ENCODE data around the gene NRG2. TPM values are rescaled to one million over a fixed set of nuclear protein-coding genes. Genes with fewer than 3 reads are reported as not detected.

Gene NRG2
- total RNA-seq, 3 donors from 2014 or later (not counting 1 experiment from before 2014, with no cell fraction given), result 0.21 to 0.50 (median 0.40) TPM

DNA sequence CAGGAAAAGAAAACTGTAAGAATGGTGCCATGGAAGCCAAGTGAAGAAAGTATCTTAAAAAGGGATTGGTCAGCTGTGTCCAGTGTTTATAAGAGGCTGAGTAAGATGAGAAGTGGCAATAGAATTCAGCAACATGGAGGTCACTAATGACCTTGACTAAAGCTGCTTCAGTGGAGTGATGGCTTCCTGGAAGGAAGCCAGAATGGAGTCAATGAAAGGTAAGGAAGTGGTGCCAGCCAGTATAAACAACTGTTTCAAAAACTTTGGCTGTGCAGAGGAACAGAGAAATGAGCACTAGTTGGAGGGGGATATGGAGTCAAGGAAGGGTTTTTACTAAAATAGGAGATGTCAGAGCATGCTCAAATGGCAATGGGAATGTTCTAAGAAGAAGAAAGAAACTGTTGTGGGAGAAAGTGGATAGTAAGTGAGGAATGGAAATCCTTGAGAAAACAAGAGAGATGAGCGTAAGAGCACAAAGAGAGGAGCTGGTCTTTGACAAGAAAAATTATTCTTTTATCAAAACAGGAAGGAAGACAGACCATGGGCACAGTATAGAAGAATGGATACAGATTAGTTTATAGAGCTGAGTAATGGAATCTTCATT is 11.1 kb upstream of the NRG2 start:
- Histone ChIP-seq H3K27me3 (ENCODE audit: control insufficient read depth, insufficient read depth, low read length) (peaks cover 6% of the 10 kb centered on the region), H3K27ac (ENCODE audit: low read length) (no peak overlapping the region)

DNA sequence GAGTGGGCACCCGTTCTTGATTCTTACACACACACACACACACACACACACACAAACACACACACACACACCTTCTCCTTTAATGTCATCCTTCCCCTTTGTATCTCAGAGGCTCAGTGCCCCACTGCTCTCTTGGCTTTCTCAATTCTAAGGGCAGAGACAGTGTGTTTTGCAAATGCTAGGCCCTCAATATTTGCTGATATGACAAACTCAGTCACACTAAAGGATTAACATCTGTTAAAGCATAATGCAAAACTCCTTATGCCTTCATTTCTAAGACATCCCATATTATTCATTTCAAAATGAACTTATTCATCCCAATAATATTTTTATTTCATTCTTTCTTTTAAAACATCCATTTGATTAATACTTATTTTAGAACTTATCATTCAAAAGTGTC is 8.9 kb upstream of the NRG2 start:
- Mint-ChIP-seq H3K36me3 (no peaks in the 10 kb centered on the region), H3K4me1 (no peaks in the 10 kb centered on the region), H3K9me3 (no peaks in the 10 kb centered on the region), H3K4me3 (no peak overlapping the region), H3K27me3 (ENCODE audit: low read depth in 2 of 2) (peaks cover 8 to 18% of the 10 kb centered on the region in 2 donors), H3K27ac (no peak overlapping the region)
- Histone ChIP-seq H3K4me1 (ENCODE audit: control insufficient read depth, insufficient read depth, low read length) (no peaks in the 10 kb centered on the region), H3K4me3 (ENCODE audit: low read length) (no peak overlapping the region), H3K27ac (ENCODE audit: low read length) (no peak overlapping the region), H3K9me3 (ENCODE audit: control insufficient read depth, insufficient read depth, low read length) (no peaks in the 10 kb centered on the region), H3K27me3 (ENCODE audit: control insufficient read depth, insufficient read depth, low read length) (peaks cover 2% of the 10 kb centered on the region), H3K36me3 (ENCODE audit: control insufficient read depth, insufficient read depth, low read length) (no peaks in the 10 kb centered on the region)
- 40% methylated on average over 1 of the region's 1 CpG for WGBS (ENCODE audit: insufficient coverage)
- intact Hi-C loops (cut with micrococcal nuclease), result no loop called here
- DNase-seq, result no peak
- ATAC-seq, result no peak
- TF ChIP-seq, protein P1, sequence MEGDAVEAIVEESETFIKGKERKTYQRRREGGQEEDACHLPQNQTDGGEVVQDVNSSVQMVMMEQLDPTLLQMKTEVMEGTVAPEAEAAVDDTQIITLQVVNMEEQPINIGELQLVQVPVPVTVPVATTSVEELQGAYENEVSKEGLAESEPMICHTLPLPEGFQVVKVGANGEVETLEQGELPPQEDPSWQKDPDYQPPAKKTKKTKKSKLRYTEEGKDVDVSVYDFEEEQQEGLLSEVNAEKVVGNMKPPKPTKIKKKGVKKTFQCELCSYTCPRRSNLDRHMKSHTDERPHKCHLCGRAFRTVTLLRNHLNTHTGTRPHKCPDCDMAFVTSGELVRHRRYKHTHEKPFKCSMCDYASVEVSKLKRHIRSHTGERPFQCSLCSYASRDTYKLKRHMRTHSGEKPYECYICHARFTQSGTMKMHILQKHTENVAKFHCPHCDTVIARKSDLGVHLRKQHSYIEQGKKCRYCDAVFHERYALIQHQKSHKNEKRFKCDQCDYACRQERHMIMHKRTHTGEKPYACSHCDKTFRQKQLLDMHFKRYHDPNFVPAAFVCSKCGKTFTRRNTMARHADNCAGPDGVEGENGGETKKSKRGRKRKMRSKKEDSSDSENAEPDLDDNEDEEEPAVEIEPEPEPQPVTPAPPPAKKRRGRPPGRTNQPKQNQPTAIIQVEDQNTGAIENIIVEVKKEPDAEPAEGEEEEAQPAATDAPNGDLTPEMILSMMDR (IDR thresholded peaks at IDR 0.05), result no peak

More for the DNA sequence above, 11.1 kb upstream of the NRG2 start:
- H3K4me1 Mint-ChIP-seq, result no peaks in the 10 kb centered on the region
- no peaks in the 10 kb centered on the region for H3K36me3 Mint-ChIP-seq
- intact Hi-C loops (cut with micrococcal nuclease), result no loop called here
- ATAC-seq, result no peak
- no peak for DNase-seq
- TF ChIP-seq, protein P1 (IDR thresholded peaks at IDR 0.05), result no peak
- no CpG with 5 or more reads among the region's 1 CpG for WGBS (ENCODE audit: insufficient coverage)
- no peaks in the 10 kb centered on the region for H3K9me3 Mint-ChIP-seq
- no peak overlapping the region for H3K27ac Mint-ChIP-seq
- Histone ChIP-seq H3K9me3 (ENCODE audit: control insufficient read depth, insufficient read depth, low read length) (no peaks in the 10 kb centered on the region), H3K4me1 (ENCODE audit: control insufficient read depth, insufficient read depth, low read length) (no peaks in the 10 kb centered on the region), H3K4me3 (ENCODE audit: low read length) (no peak overlapping the region), H3K36me3 (ENCODE audit: control insufficient read depth, insufficient read depth, low read length) (no peaks in the 10 kb centered on the region)
- peaks cover under 1 to 6% of the 10 kb centered on the region in 2 donors for H3K27me3 Mint-ChIP-seq (ENCODE audit: low read depth in 2 of 2)
- no peak overlapping the region for H3K4me3 Mint-ChIP-seq

GRCh38 chr5:140049713-140050112 is 6.6 kb upstream of the NRG2 start:
- TF ChIP-seq, protein P1 (IDR thresholded peaks at IDR 0.05), result no peak
- Histone ChIP-seq H3K27me3 (ENCODE audit: control insufficient read depth, insufficient read depth, low read length) (peaks cover 12% of the 10 kb centered on the region), H3K36me3 (ENCODE audit: control insufficient read depth, insufficient read depth, low read length) (no peaks in the 10 kb centered on the region), H3K4me1 (ENCODE audit: control insufficient read depth, insufficient read depth, low read length) (no peaks in the 10 kb centered on the region), H3K4me3 (ENCODE audit: low read length) (no peak overlapping the region), H3K27ac (ENCODE audit: low read length) (no peak overlapping the region), H3K9me3 (ENCODE audit: control insufficient read depth, insufficient read depth, low read length) (no peaks in the 10 kb centered on the region)
- intact Hi-C loops (cut with micrococcal nuclease), result no loop called here
- Mint-ChIP-seq H3K27me3 (ENCODE audit: low read depth in 2 of 2) (peaks cover 19 to 22% of the 10 kb centered on the region in 2 donors), H3K36me3 (no peaks in the 10 kb centered on the region), H3K9me3 (no peaks in the 10 kb centered on the region), H3K4me3 (no peak overlapping the region), H3K4me1 (no peaks in the 10 kb centered on the region), H3K27ac (no peak overlapping the region)
- 78% methylated on average over 5 of the region's 5 CpGs for WGBS (ENCODE audit: insufficient coverage)
- DNase-seq (no peak), ATAC-seq (no peak)

- Mint-ChIP-seq H3K27ac (no peak overlapping the region), H3K36me3 (no peaks in the 10 kb centered on the region), H3K9me3 (no peaks in the 10 kb centered on the region), H3K27me3 (ENCODE audit: low read depth in 2 of 2) (peaks cover 24 to 27% of the 10 kb centered on the region in 2 donors), H3K4me1 (no peaks in the 10 kb centered on the region), H3K4me3 (no peak overlapping the region)
- no peak for DNase-seq
- H3K27ac ChIP-seq (ENCODE audit: low read length), result no peak overlapping the region
- H3K9me3 ChIP-seq (ENCODE audit: control insufficient read depth, insufficient read depth, low read length), result no peaks in the 10 kb centered on the region
- H3K36me3 ChIP-seq (ENCODE audit: control insufficient read depth, insufficient read depth, low read length), result no peaks in the 10 kb centered on the region
- TF ChIP-seq, protein P1 (IDR thresholded peaks at IDR 0.05), result no peak
- ATAC-seq, result no peak
- no peak overlapping the region for H3K4me3 ChIP-seq (ENCODE audit: low read length)
- no CpG with 5 or more reads among the region's 1 CpG for WGBS (ENCODE audit: insufficient coverage)
- no peaks in the 10 kb centered on the region for H3K4me1 ChIP-seq (ENCODE audit: control insufficient read depth, insufficient read depth, low read length)
- peaks cover 17% of the 10 kb centered on the region for H3K27me3 ChIP-seq (ENCODE audit: control insufficient read depth, insufficient read depth, low read length)
- intact Hi-C loops (cut with micrococcal nuclease), result no loop called here
Measured at GRCh38 chr5:140049205-140049604, 6.1 kb upstream of the NRG2 start.
